ENCODE measurements around the gene PRKAA1.

GRCh38 chr5:40833712-40834229 lies 35.6 kb upstream of the PRKAA1 start:
- TF ChIP-seq EZH2 (IDR thresholded peaks at IDR 0.05; ENCODE audit: insufficient read depth, low read length) (no peak), CTCF (IDR thresholded peaks at IDR 0.05; ENCODE audit: insufficient read depth, low read depth, low read length) (no peak)

Measured in astrocyte (in vitro differentiated cells and primary cell).